K562 (cell line): ENCODE data around the gene KCNJ10. TPM values are rescaled to one million over a fixed set of nuclear protein-coding genes. Genes with fewer than 3 reads are reported as not detected.

Experiments
- ESRRB ChIP-seq: fragments of 250-450 bp; sonication (Bioruptor Pico); IDR thresholded peaks from 2 replicates; pipeline ENCODE4 v1.5.0; 2020; ENCODE audit warnings: mild to moderate bottlenecking, moderate library complexity, borderline replicate concordance
- GABPB2 ChIP-seq: fragments of 250-450 bp; sonication (Bioruptor Pico); conservative IDR thresholded peaks from 2 replicates; pipeline ENCODE4 v1.5.1; 2021; ENCODE audit warnings: mild to moderate bottlenecking
- HMBOX1 ChIP-seq: sonication (generic); IDR thresholded peaks from 2 replicates; pipeline ENCODE4 v1.6.1; 2016
- KLF1 ChIP-seq: fragments of 450-650 bp; IDR thresholded peaks from 2 replicates; pipeline ENCODE4 v1.6.1; 2016; ENCODE audit warnings: missing genetic modification characterization, missing compliant biosample characterization
- NFRKB ChIP-seq: fragments of 450-650 bp; IDR thresholded peaks from 2 replicates; pipeline ENCODE4 v1.6.1; 2016; ENCODE audit warnings: low read depth
- SRSF7 ChIP-seq: fragments of 200-400 bp; formaldehyde crosslinking; optimal IDR thresholded peaks from 2 replicates; pipeline ENCODE3; 2017; ENCODE audit warnings: mild to moderate bottlenecking, low read depth, low read length
- XRCC4 ChIP-seq: IDR thresholded peaks from one replicate; pipeline ENCODE4 v1.6.1; 2011; ENCODE audit not compliant: insufficient read depth, insufficient read length; ENCODE audit errors: extremely low read depth
- polyA plus RNA-seq, 8 experiments: library from polyadenylated mRNA; depleted of rRNA in 4 of 8; stranded (reverse) in 5 of 8; unstranded in 3 of 8; fragments of >200 nt; fragmentation: Nextera tagmentation in 2 of 8; fragmentation: Illumina TruSeq in 1 of 8; extraction: Ambion mirVana in 2 of 8; extraction: Trizol in 1 of 8; gene quantifications; 2 replicates each; pipeline versions ENCODE4 v1.2.1 to v1.2.3, GENCODE V29; 2011 to 2014; ENCODE audit warnings: inconsistent platforms in 1 of 8, missing spikeins in 1 of 8
- total RNA-seq, 7 experiments: library from RNA; depleted of rRNA in 6 of 7; stranded (reverse); fragments of >200 nt in 6 of 7; fragmentation: Illumina TruSeq in 2 of 7; extraction: Trizol in 2 of 7; gene quantifications; 2 replicates each; pipeline versions ENCODE4 v1.2.1 to v1.2.3, GENCODE V29; 2011 to 2021; ENCODE audit warnings: low replicate concordance in 1 of 7
- TF ChIP-seq, protein P1 (sequence below): fragments of 450-650 bp; formaldehyde crosslinking; IDR thresholded peaks from 2 replicates; pipeline ENCODE4 v1.4.0; 2020; ENCODE audit warnings: mild to moderate bottlenecking, moderate library complexity
- TF ChIP-seq, protein P2 (sequence below): sonication (generic); formaldehyde crosslinking; IDR thresholded peaks from 2 replicates; pipeline ENCODE4 v1.8.0; 2022; ENCODE audit warnings: mild to moderate bottlenecking, missing genetic modification reagents, borderline replicate concordance
- TF ChIP-seq, protein P3 (sequence below): fragments of 250-450 bp; sonication (Bioruptor Pico); IDR thresholded peaks from 2 replicates; pipeline ENCODE4 v1.5.0; 2020; ENCODE audit warnings: mild to moderate bottlenecking, borderline replicate concordance
- TF ChIP-seq, protein P4 (sequence below): fragments of 200-800 bp; sonication (Bioruptor generic); IDR thresholded peaks from 2 replicates; pipeline ENCODE4 v1.6.1; 2017; ENCODE audit warnings: missing genetic modification characterization, missing compliant biosample characterization

Gene KCNJ10
- total and polyA plus RNA-seq, 9 of the 15 experiments (the other 6 are each of a cell fraction or from before 2014, with no cell fraction given): 0.06 to 0.11 TPM; not detected in 7

DNA sequence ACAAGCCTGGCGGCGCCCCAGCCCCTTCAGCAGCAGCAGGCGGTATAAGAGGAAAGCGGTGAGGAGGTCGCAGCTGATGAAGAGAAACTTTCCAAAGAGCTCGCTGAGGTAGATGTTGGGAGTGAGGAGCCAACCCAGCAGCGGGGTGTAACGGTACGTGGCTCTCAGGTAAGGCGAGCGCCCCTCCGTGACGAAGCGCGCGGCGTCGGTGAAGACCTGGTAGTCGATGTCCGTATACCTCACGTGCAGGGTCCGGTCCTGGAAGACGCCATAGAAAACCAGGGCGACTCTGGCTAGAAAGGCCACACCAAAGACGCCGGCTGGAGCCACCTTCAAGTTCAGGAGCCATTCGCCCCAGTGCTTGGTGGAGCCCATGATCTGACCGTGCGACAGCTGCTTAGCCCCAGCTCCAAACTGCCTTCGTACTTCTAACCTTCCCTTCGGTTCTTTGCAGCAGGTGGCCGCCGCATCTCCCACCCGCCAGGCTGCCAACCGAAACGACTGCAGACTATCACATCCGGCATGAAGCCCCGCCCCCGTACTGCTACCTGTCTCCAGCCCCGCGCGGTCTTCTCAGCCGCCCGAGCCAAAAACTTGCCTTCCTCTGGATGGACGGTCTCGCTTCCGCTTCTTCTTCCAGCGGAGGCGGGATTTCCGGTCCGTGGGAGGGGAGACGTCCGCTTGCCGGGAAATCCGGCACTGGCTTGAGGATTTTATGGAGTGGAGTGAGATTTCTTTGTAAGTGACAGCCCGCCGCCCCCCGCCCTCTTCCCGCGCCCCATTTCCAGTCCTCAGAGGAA is 38.4 kb downstream of the KCNJ10 start, which contains the start of gene PIGM (continued):
- TF ChIP-seq, protein P1, sequence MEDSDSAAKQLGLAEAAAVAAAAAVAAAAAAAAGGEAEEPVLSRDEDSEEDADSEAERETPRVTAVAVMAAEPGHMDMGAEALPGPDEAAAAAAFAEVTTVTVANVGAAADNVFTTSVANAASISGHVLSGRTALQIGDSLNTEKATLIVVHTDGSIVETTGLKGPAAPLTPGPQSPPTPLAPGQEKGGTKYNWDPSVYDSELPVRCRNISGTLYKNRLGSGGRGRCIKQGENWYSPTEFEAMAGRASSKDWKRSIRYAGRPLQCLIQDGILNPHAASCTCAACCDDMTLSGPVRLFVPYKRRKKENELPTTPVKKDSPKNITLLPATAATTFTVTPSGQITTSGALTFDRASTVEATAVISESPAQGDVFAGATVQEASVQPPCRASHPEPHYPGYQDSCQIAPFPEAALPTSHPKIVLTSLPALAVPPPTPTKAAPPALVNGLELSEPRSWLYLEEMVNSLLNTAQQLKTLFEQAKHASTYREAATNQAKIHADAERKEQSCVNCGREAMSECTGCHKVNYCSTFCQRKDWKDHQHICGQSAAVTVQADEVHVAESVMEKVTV: no peak
- no peak for TF ChIP-seq KLF1 (tag)
- TF ChIP-seq SRSF7: no peak
- TF ChIP-seq, protein P2, sequence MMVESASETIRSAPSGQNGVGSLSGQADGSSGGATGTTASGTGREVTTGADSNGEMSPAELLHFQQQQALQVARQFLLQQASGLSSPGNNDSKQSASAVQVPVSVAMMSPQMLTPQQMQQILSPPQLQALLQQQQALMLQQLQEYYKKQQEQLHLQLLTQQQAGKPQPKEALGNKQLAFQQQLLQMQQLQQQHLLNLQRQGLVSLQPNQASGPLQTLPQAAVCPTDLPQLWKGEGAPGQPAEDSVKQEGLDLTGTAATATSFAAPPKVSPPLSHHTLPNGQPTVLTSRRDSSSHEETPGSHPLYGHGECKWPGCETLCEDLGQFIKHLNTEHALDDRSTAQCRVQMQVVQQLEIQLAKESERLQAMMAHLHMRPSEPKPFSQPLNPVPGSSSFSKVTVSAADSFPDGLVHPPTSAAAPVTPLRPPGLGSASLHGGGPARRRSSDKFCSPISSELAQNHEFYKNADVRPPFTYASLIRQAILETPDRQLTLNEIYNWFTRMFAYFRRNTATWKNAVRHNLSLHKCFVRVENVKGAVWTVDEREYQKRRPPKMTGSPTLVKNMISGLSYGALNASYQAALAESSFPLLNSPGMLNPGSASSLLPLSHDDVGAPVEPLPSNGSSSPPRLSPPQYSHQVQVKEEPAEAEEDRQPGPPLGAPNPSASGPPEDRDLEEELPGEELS (CRISPR knock-in tag): no peak
- TF ChIP-seq, protein P3, sequence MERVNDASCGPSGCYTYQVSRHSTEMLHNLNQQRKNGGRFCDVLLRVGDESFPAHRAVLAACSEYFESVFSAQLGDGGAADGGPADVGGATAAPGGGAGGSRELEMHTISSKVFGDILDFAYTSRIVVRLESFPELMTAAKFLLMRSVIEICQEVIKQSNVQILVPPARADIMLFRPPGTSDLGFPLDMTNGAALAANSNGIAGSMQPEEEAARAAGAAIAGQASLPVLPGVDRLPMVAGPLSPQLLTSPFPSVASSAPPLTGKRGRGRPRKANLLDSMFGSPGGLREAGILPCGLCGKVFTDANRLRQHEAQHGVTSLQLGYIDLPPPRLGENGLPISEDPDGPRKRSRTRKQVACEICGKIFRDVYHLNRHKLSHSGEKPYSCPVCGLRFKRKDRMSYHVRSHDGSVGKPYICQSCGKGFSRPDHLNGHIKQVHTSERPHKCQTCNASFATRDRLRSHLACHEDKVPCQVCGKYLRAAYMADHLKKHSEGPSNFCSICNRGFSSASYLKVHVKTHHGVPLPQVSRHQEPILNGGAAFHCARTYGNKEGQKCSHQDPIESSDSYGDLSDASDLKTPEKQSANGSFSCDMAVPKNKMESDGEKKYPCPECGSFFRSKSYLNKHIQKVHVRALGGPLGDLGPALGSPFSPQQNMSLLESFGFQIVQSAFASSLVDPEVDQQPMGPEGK (CRISPR knock-in tag): no peak
- TF ChIP-seq NFRKB: 0 out of 2 replicates have a peak, but pooled peaks have one; percentile 24
- no peak for TF ChIP-seq XRCC4
- TF ChIP-seq, protein P4, sequence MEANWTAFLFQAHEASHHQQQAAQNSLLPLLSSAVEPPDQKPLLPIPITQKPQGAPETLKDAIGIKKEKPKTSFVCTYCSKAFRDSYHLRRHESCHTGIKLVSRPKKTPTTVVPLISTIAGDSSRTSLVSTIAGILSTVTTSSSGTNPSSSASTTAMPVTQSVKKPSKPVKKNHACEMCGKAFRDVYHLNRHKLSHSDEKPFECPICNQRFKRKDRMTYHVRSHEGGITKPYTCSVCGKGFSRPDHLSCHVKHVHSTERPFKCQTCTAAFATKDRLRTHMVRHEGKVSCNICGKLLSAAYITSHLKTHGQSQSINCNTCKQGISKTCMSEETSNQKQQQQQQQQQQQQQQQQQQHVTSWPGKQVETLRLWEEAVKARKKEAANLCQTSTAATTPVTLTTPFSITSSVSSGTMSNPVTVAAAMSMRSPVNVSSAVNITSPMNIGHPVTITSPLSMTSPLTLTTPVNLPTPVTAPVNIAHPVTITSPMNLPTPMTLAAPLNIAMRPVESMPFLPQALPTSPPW (CRISPR knock-in tag): peak; percentile 85
- no peak for TF ChIP-seq GABPB2 (CRISPR knock-in tag)
- TF ChIP-seq HMBOX1: no peak
- no peak for TF ChIP-seq ESRRB (CRISPR knock-in tag)
